ENCODE data around the gene NRARP. TPM values are rescaled to one million over a fixed set of nuclear protein-coding genes. Genes with fewer than 3 reads are reported as not detected.

NRARP gene
- polyA plus RNA-seq, 1 experiment = 0.17 TPM

DNA sequence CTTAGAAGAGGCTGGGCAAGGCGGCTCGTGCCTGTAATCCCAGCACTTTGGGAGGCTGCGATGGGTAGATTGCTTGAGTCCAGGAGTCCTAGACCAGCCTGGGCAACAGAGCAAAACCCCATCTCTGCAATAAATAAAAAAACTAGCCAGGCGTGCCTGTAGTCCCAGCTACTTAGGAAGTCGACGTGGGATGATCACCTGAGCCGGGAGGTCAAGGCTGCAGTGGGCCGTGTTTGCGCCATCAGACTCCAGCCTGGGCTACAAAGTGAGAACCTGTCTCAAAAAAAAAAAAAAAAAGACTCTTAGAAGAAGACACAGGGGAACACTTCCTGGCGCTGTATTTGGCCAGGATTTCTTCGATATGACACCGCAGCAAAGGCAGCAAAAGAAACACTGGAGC is 23.7 kb upstream of the NRARP start:
- POLR2A ChIA-PET = no interaction called here

GRCh38 chr9:137325124-137325523 is 23.1 kb upstream of the NRARP start:
- TF ChIP-seq, protein P1, sequence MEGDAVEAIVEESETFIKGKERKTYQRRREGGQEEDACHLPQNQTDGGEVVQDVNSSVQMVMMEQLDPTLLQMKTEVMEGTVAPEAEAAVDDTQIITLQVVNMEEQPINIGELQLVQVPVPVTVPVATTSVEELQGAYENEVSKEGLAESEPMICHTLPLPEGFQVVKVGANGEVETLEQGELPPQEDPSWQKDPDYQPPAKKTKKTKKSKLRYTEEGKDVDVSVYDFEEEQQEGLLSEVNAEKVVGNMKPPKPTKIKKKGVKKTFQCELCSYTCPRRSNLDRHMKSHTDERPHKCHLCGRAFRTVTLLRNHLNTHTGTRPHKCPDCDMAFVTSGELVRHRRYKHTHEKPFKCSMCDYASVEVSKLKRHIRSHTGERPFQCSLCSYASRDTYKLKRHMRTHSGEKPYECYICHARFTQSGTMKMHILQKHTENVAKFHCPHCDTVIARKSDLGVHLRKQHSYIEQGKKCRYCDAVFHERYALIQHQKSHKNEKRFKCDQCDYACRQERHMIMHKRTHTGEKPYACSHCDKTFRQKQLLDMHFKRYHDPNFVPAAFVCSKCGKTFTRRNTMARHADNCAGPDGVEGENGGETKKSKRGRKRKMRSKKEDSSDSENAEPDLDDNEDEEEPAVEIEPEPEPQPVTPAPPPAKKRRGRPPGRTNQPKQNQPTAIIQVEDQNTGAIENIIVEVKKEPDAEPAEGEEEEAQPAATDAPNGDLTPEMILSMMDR (IDR thresholded peaks at IDR 0.05; ENCODE audit: insufficient read depth, low read depth, low read length) = no peak
- POLR2A ChIA-PET = no interaction called here

More for the DNA sequence above, 23.7 kb upstream of the NRARP start:
- DNase-seq (ENCODE audit: low read depth) = no peak
- TF ChIP-seq, protein P1 (IDR thresholded peaks at IDR 0.05; ENCODE audit: insufficient read depth, low read depth, low read length) = no peak
- no peak overlapping the region for H3K4me3 ChIP-seq (ENCODE audit: low read depth, low read length)
- no peaks in the 10 kb centered on the region for H3K36me3 ChIP-seq (ENCODE audit: control insufficient read depth, insufficient read depth, low read length)
- CTCF ChIA-PET = interaction anchor here (2.0 kb wide), 1 partner anchor 23 kb away, joined by 9 read pairs; the partner anchor contains the start of gene NRARP
- no peaks in the 10 kb centered on the region for H3K27me3 ChIP-seq (ENCODE audit: control insufficient read depth, insufficient read depth, low read length)

GRCh38 chr9:137323531-137324331 is 21.7 kb upstream of the NRARP start:
- no peak overlapping the region for H3K4me3 ChIP-seq (ENCODE audit: low read depth, low read length)

More at GRCh38 chr9:137325124-137325523, 23.1 kb upstream of the NRARP start:
- Histone ChIP-seq H3K4me3 (ENCODE audit: low read depth, low read length) (no peak overlapping the region), H3K27me3 (ENCODE audit: control insufficient read depth, insufficient read depth, low read length) (no peaks in the 10 kb centered on the region), H3K36me3 (ENCODE audit: control insufficient read depth, insufficient read depth, low read length) (no peaks in the 10 kb centered on the region)
- no peak for DNase-seq (ENCODE audit: low read depth)
- CTCF ChIA-PET = interaction anchor here (2.0 kb wide), 1 partner anchor 23 kb away, joined by 9 read pairs; the partner anchor contains the start of gene NRARP

GRCh38 chr9:137321726-137322361 is 19.8 kb upstream of the NRARP start:
- ChIA-PET POLR2A (no interaction called here), CTCF (no interaction called here)
- H3K36me3 ChIP-seq (ENCODE audit: control insufficient read depth, insufficient read depth, low read length) = no peaks in the 10 kb centered on the region
- DNase-seq (ENCODE audit: low read depth) = no peak
- no peak overlapping the region for H3K4me3 ChIP-seq (ENCODE audit: low read depth, low read length)
- TF ChIP-seq, protein P1 (IDR thresholded peaks at IDR 0.05; ENCODE audit: insufficient read depth, low read depth, low read length) = no peak
- H3K27me3 ChIP-seq (ENCODE audit: control insufficient read depth, insufficient read depth, low read length) = no peaks in the 10 kb centered on the region

More at GRCh38 chr9:137323531-137324331, 21.7 kb upstream of the NRARP start:
- ChIA-PET POLR2A (no interaction called here), CTCF (interaction anchor here (0.7 to 2.0 kb wide), 2 partner anchors 21 to 99 kb away, joined by 4 to 9 read pairs; partner anchors contain the start of genes EXD3 and NRARP)
- DNase-seq (ENCODE audit: low read depth) = no peak
- H3K36me3 ChIP-seq (ENCODE audit: control insufficient read depth, insufficient read depth, low read length) = no peaks in the 10 kb centered on the region
- TF ChIP-seq, protein P1 (IDR thresholded peaks at IDR 0.05; ENCODE audit: insufficient read depth, low read depth, low read length) = no peak
- H3K27me3 ChIP-seq (ENCODE audit: control insufficient read depth, insufficient read depth, low read length) = no peaks in the 10 kb centered on the region

Measured in BJ (cell line).